Astrocyte of the spinal cord (primary cell): Measurements from ENCODE around the gene DNAJC15.
"Not testable (repeated sequence)": the region's sequence is repeated elsewhere in the genome, so short reads cannot be mapped to it uniquely, and the experiment has no call there.

Experiments
- DNase-seq: peaks from one replicate; pipeline ENCODE4 v3.0.0; 2011; ENCODE audit warnings: low read depth, low spot score
- H3K4me3 ChIP-seq: 2 replicates; pipeline ENCODE4 v1.5.1; 2011; ENCODE audit warnings: low read depth, mild to moderate bottlenecking, low read length, moderate library complexity
- in situ Hi-C: cut with HindIII; loops from 2 replicates; pipeline ENCODE4 v1.10.0; 2017; ENCODE audit warnings: low sequenced_read_pairs
- TF ChIP-seq, protein P1 (sequence below): IDR thresholded peaks from 2 replicates; pipeline ENCODE4 v1.5.1; 2012; ENCODE audit warnings: low read depth, mild to moderate bottlenecking, low read length, inconsistent platforms

The DNAJC15 gene

DNA sequence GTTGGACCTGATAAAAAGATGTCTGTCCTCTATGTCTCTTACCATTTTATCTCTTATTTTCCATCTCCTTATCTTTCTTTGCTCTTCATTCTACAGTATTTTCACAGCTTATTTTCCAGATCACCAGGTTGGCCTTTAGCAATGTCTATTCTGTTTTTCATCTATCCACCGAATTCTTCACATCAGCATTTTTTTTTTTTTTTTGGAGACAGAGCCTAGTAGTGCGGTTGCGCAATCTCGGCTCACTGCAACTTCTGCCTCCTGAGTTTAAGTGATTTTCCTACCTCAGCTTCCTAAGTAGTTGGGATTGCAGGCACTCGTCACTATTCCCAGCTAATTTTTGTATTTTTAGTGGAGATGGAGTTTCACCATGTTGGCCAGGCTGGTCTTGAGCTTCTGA, 49.0 kb downstream of the DNAJC15 start:
- TF ChIP-seq, protein P1, sequence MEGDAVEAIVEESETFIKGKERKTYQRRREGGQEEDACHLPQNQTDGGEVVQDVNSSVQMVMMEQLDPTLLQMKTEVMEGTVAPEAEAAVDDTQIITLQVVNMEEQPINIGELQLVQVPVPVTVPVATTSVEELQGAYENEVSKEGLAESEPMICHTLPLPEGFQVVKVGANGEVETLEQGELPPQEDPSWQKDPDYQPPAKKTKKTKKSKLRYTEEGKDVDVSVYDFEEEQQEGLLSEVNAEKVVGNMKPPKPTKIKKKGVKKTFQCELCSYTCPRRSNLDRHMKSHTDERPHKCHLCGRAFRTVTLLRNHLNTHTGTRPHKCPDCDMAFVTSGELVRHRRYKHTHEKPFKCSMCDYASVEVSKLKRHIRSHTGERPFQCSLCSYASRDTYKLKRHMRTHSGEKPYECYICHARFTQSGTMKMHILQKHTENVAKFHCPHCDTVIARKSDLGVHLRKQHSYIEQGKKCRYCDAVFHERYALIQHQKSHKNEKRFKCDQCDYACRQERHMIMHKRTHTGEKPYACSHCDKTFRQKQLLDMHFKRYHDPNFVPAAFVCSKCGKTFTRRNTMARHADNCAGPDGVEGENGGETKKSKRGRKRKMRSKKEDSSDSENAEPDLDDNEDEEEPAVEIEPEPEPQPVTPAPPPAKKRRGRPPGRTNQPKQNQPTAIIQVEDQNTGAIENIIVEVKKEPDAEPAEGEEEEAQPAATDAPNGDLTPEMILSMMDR = no peak
- no peak overlapping the region for H3K4me3 ChIP-seq
- DNase-seq = no peak
- in situ Hi-C loops = no loop called here

DNA sequence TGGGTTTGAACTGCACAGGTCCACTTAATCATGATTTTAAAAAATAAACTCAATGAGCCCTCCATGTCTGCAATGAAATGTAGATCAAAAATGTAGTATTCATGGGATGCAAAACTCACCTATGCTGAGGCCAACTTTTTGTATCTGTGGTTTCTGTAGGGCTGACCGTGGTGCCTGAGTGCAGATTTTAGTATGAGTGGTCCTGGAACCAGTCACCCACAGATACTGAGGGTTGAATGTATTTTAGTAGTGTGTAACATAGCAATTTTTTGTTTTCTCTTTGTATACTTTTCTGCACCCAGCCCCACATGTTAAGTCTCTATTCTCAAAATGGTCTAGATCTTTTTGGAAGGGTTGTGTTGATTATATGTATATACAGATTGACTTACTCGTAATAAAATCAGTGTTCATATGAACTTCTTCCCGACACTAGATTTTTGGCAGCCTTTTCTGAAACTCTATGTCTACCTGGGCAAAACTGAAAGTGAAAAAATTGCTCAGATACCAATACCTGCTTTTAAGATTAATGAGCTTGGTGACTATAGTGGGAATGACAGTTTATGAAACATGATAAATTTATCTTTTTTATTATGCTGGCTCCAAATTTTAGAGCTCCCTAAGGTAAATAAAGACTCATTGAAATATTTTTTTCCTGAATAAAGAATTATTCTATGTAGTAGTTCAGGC, 51.6 kb downstream of the DNAJC15 start:
- no peak for DNase-seq
- no peak overlapping the region for H3K4me3 ChIP-seq
- TF ChIP-seq, protein P1 = no peak
- in situ Hi-C loops = no loop called here

DNA sequence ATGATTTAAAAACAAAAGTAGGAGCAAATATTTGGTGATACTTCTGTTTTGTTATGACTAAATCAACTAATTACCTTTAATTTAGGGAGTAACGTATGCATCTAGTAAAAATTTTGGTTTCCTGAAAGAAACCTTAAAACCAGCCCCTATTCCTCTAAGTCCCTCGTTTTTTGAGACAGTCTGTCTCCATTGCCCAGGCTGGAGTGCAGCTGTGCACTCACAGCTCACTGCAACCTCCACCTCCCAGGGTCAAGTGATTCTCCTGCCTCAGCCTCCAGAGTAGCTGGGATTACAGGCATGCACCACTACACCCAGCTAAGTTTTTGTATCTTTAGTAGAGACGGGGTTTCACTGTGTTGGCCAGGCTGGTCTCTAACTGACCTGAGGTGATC, 52.1 kb downstream of the DNAJC15 start:
- DNase-seq, H3K4me3 ChIP-seq, in situ Hi-C loops: not testable (repeated sequence)

DNA sequence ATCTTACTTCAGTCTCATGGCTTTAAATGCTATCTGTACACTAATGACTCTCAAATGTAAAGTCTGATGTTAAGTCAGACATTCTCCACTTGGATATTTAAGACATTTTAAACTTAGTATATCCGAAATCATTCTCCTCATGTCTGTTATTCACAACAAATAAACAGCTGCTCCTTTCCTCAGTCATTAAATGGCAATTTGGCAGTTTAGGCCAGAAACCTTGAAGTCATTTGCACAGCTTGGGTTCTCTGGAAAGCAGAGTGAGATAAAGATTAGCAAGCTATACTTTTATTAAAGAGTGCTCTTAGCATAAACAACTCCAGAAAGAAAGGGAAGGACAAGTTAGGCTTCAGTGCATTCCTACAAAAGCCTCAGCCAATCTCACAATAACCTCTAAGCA, 53.7 kb downstream of the DNAJC15 start:
- in situ Hi-C loops = no loop called here
- DNase-seq = no peak
- TF ChIP-seq, protein P1 = no peak
- H3K4me3 ChIP-seq = no peak overlapping the region

DNA sequence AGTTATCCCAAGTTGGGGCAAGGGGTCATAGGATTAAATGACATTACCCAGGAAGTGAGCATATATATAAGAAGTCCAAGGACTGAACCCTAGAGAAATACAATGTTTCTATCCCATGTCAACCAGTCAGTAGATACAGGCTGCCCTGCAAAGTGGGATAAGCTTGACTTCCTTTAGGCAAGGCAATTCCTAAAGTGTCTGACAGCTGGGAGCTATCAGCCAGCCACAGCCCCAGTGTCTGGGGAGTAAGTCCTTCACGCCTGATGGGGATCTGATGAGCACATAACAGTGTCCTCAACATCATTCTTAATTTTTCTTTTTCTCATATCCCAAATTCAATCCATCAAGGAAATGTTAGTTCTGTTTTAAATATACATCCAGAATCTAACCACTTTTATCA, 54.1 kb downstream of the DNAJC15 start:
- DNase-seq = no peak
- in situ Hi-C loops = no loop called here
- no peak overlapping the region for H3K4me3 ChIP-seq
- TF ChIP-seq, protein P1 = no peak

DNA sequence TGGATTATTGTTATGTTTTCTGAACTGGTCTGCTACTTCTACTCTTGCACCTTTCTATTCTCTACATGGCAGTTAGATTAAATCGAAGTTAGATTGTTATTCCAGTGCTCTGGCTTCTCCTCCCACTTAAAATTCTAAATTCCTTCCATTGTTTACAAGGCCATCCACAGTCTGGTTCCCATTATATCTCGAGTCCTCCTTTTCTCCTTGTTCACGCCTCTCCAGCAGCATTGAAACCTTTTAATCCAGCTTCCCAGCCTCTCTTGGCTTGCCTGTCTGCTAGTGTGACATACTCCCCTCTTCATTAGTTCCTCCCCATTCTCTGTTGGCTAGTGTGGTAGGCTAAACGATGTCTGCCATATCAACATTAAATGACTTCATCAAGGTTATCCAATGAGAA, 54.5 kb downstream of the DNAJC15 start:
- in situ Hi-C loops = no loop called here
- TF ChIP-seq, protein P1 = no peak
- H3K4me3 ChIP-seq = no peak overlapping the region
- no peak for DNase-seq

DNA sequence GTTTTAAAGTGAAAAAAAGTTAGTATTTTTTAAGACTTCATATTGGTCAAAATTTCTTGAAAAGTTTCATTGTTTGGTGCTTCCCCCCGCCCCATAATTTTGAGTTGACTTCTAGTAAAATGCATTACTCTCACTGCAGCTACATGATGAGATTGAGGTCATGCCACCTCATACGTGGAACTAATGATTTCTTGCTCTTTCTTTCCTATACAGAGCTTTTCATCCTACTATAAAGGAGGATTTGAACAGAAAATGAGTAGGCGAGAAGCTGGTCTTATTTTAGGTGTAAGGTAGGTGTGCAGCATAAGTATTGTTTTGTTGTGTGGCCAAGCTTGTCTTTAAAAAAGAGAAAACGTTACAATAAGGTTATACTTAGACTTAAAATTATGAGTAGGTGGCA, 55.0 kb downstream of the DNAJC15 start:
- TF ChIP-seq, protein P1 = no peak
- H3K4me3 ChIP-seq = no peak overlapping the region
- DNase-seq = no peak
- in situ Hi-C loops = no loop called here
